Right lobe of liver (tissue), 4 donors: ENCODE results near the gene ZBTB7C.

Source experiments
- CTCF ChIP-seq, 4 donors: fragments of 200-600 bp in 3 of 4; fragments of 450-650 bp in 1 of 4; IDR thresholded peaks; one replicate each; pipeline versions ENCODE4 v1.5.1 to v1.8.0; 2016 to 2022; ENCODE audit warnings: antibody characterized with exemption in 4 of 4, mild to moderate bottlenecking in 2 of 4
- POLR2A ChIP-seq: fragments of 450-650 bp; IDR thresholded peaks from one replicate; pipeline ENCODE4 v1.6.1; 2017; ENCODE audit warnings: antibody characterized with exemption, mild to moderate bottlenecking
- donor health status: DM: no; HTN: no; CAD: no.
- donor health status: DM: no; HTN: no; CAD: no.
- donor health status: DM: no; HTN: yes; CAD: no.

GRCh38 chr18:48252525-48252924, 156.7 kb downstream of the ZBTB7C start:
- TF ChIP-seq CTCF (IDR thresholded peaks at IDR 0.05) (no peak), POLR2A (no peak)
